Suprapubic skin (tissue), 4 donors: ENCODE results near the gene COL5A1.

Experiments
- EP300 ChIP-seq: sonication (generic); formaldehyde crosslinking; IDR thresholded peaks from one replicate; pipeline ENCODE4 v1.6.1; 2017; ENCODE audit warnings: antibody characterized with exemption
- POLR2A ChIP-seq, 2 donors: fragments of 450-650 bp; IDR thresholded peaks; one replicate each; pipeline ENCODE4 v1.6.1; 2017; ENCODE audit warnings: antibody characterized with exemption in 2 of 2, mild to moderate bottlenecking in 2 of 2, moderate library complexity in 2 of 2
- POLR2AphosphoS5 ChIP-seq, 3 donors: sonication (generic); formaldehyde crosslinking; IDR thresholded peaks; one replicate each; pipeline ENCODE4 v1.6.1; 2017; ENCODE audit warnings: antibody characterized with exemption in 3 of 3
- TF ChIP-seq, protein P1 (sequence below), 2 donors: fragments of 200-600 bp in 1 of 2; fragments of 450-650 bp in 1 of 2; sonication (generic) in 1 of 2; IDR thresholded peaks; one replicate each; pipeline ENCODE4 v1.5.1; 2016 to 2019; ENCODE audit warnings: antibody characterized with exemption in 2 of 2, mild to moderate bottlenecking in 1 of 2, moderate library complexity in 1 of 2

DNA sequence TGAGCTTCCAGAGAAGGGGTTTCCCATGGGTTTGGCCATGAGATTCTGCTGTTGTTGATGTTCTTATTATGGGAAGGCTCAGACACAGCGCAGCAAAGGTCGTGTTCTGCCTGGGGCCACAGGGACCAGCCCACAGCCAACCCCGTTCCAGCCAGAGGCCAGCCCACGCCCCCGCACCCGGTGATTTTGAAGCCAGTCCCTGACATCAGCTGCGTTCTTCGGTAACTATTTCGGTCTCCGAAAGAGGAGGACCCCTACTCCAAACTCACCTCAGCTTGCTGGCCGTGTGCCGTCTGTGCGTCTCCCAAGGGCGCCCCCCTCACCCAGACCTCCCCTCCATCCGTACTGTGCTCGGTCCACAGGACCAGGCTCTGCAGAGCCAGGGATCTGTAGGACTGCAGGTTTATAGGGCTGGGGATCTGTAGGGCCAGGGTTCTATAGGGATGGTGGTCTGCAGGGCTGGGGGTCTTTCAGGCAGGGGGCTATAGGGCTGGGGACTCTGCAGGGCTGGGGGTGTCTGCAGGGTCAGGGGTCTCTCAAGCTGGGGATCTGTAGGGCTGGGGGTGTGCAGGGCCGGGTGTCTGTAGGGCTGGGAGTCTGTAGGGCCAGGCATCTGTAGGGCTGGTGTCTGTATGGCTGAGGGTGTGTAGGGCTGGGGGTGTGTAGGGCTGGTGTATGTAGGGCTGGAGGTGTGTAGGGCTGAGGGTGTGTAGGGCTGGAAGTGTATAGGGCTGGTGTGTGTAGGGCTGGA, 11.8 kb downstream of the COL5A1 start:
- TF ChIP-seq, protein P1, sequence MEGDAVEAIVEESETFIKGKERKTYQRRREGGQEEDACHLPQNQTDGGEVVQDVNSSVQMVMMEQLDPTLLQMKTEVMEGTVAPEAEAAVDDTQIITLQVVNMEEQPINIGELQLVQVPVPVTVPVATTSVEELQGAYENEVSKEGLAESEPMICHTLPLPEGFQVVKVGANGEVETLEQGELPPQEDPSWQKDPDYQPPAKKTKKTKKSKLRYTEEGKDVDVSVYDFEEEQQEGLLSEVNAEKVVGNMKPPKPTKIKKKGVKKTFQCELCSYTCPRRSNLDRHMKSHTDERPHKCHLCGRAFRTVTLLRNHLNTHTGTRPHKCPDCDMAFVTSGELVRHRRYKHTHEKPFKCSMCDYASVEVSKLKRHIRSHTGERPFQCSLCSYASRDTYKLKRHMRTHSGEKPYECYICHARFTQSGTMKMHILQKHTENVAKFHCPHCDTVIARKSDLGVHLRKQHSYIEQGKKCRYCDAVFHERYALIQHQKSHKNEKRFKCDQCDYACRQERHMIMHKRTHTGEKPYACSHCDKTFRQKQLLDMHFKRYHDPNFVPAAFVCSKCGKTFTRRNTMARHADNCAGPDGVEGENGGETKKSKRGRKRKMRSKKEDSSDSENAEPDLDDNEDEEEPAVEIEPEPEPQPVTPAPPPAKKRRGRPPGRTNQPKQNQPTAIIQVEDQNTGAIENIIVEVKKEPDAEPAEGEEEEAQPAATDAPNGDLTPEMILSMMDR (IDR thresholded peaks at IDR 0.05): no peak
- no peak for TF ChIP-seq POLR2AphosphoS5 (IDR thresholded peaks at IDR 0.05)
- TF ChIP-seq POLR2A (IDR thresholded peaks at IDR 0.05): no peak
- TF ChIP-seq EP300: no peak
